Measurements from ENCODE around the gene TYW1.
"Not testable (repeated sequence)": the region's sequence is repeated elsewhere in the genome, so short reads cannot be mapped to it uniquely, and the experiment has no call there.

The TYW1 gene

GRCh38 chr7:67082880-67083279 is 86.2 kb downstream of the TYW1 start:
- not testable (repeated sequence) for H3K4me3 Mint-ChIP-seq; H3K4me1 Mint-ChIP-seq; H3K27ac Mint-ChIP-seq; H3K27me3 Mint-ChIP-seq (ENCODE audit: low read depth)
- Mint-ChIP-seq H3K9me3 (peaks cover 34% of the 10 kb centered on the region), H3K36me3 (ENCODE audit: low read depth) (peaks cover 76% of the 10 kb centered on the region)

GRCh38 chr7:67089261-67089660 is 92.6 kb downstream of the TYW1 start:
- not testable (repeated sequence) for H3K4me1 Mint-ChIP-seq; H3K27me3 Mint-ChIP-seq (ENCODE audit: low read depth); H3K4me3 Mint-ChIP-seq; H3K27ac Mint-ChIP-seq; H3K9me3 Mint-ChIP-seq
- H3K36me3 Mint-ChIP-seq (ENCODE audit: low read depth): peaks cover 37% of the 10 kb centered on the region

GRCh38 chr7:67091053-67091452 is 94.4 kb downstream of the TYW1 start:
- peaks cover 30% of the 10 kb centered on the region for H3K36me3 Mint-ChIP-seq (ENCODE audit: low read depth)
- H3K4me3 Mint-ChIP-seq; H3K4me1 Mint-ChIP-seq; H3K27ac Mint-ChIP-seq; H3K27me3 Mint-ChIP-seq (ENCODE audit: low read depth); H3K9me3 Mint-ChIP-seq: not testable (repeated sequence)

- not testable (repeated sequence) for H3K4me3 Mint-ChIP-seq; H3K9me3 Mint-ChIP-seq; H3K27ac Mint-ChIP-seq; H3K27me3 Mint-ChIP-seq (ENCODE audit: low read depth)
- peaks cover 13% of the 10 kb centered on the region for H3K4me1 Mint-ChIP-seq
- H3K36me3 Mint-ChIP-seq (ENCODE audit: low read depth): peaks cover 41% of the 10 kb centered on the region
Observed at GRCh38 chr7:67098031-67098430, 101.4 kb downstream of the TYW1 start.

GRCh38 chr7:67099406-67099805 is 102.8 kb downstream of the TYW1 start:
- peaks cover 46% of the 10 kb centered on the region for H3K36me3 Mint-ChIP-seq (ENCODE audit: low read depth)
- H3K4me3 Mint-ChIP-seq; H3K27me3 Mint-ChIP-seq (ENCODE audit: low read depth); H3K9me3 Mint-ChIP-seq: not testable (repeated sequence)
- H3K4me1 Mint-ChIP-seq: peaks cover 25% of the 10 kb centered on the region
- peak overlapping the region in 2 of 3 experiments; percentile 13 to 16 for H3K27ac Mint-ChIP-seq

- Mint-ChIP-seq H3K4me1 (peaks cover 25% of the 10 kb centered on the region), H3K27ac (peak overlapping the region in 1 of 3 experiments; percentile 96), H3K36me3 (ENCODE audit: low read depth) (peaks cover 45% of the 10 kb centered on the region)
- H3K4me3 Mint-ChIP-seq; H3K27me3 Mint-ChIP-seq (ENCODE audit: low read depth); H3K9me3 Mint-ChIP-seq: not testable (repeated sequence)
Observed at GRCh38 chr7:67100038-67100437, 103.4 kb downstream of the TYW1 start.

- no peak for TF ChIP-seq CTCF (IDR thresholded peaks at IDR 0.05; ENCODE audit: unreplicated experiment in 3 of 3)
- Mint-ChIP-seq H3K27me3 (ENCODE audit: low read depth) (no peaks in the 10 kb centered on the region), H3K4me1 (peaks cover 29% of the 10 kb centered on the region), H3K36me3 (ENCODE audit: low read depth) (peaks cover 45% of the 10 kb centered on the region), H3K9me3 (no peaks in the 10 kb centered on the region), H3K27ac (peak overlapping the region; percentile 85 to 96 (median 95)), H3K4me3 (peak overlapping the region in 2 of 3 experiments; percentile 18 to 48)
Observed at GRCh38 chr7:67100956-67101361, 104.3 kb downstream of the TYW1 start.

GRCh38 chr7:67104937-67105336 is 108.3 kb downstream of the TYW1 start:
- peaks cover 32% of the 10 kb centered on the region for H3K36me3 Mint-ChIP-seq (ENCODE audit: low read depth)
- H3K4me3 Mint-ChIP-seq; H3K9me3 Mint-ChIP-seq; H3K27me3 Mint-ChIP-seq (ENCODE audit: low read depth); H3K27ac Mint-ChIP-seq: not testable (repeated sequence)
- H3K4me1 Mint-ChIP-seq: peaks cover 24% of the 10 kb centered on the region

GRCh38 chr7:67105377-67105776 is 108.7 kb downstream of the TYW1 start:
- TF ChIP-seq CTCF (IDR thresholded peaks at IDR 0.05; ENCODE audit: unreplicated experiment in 3 of 3): no peak
- peaks cover 32% of the 10 kb centered on the region for H3K36me3 Mint-ChIP-seq (ENCODE audit: low read depth)
- H3K27me3 Mint-ChIP-seq (ENCODE audit: low read depth): no peaks in the 10 kb centered on the region
- H3K9me3 Mint-ChIP-seq: no peaks in the 10 kb centered on the region
- H3K4me1 Mint-ChIP-seq: peaks cover 24% of the 10 kb centered on the region
- no peak overlapping the region for H3K4me3 Mint-ChIP-seq
- H3K27ac Mint-ChIP-seq: peak overlapping the region in 1 of 3 experiments; percentile 52

GRCh38 chr7:67106255-67106654 is 109.6 kb downstream of the TYW1 start:
- not testable (repeated sequence) for H3K4me3 Mint-ChIP-seq

GRCh38 chr7:67111342-67111741 is 114.7 kb downstream of the TYW1 start:
- H3K9me3 Mint-ChIP-seq; H3K27me3 Mint-ChIP-seq (ENCODE audit: low read depth); H3K4me3 Mint-ChIP-seq; H3K27ac Mint-ChIP-seq; H3K4me1 Mint-ChIP-seq: not testable (repeated sequence)
- H3K36me3 Mint-ChIP-seq (ENCODE audit: low read depth): peaks cover 16% of the 10 kb centered on the region

More at GRCh38 chr7:67106255-67106654, 109.6 kb downstream of the TYW1 start:
- not testable (repeated sequence) for H3K27ac Mint-ChIP-seq; H3K9me3 Mint-ChIP-seq; H3K27me3 Mint-ChIP-seq (ENCODE audit: low read depth)
- Mint-ChIP-seq H3K4me1 (peaks cover 17% of the 10 kb centered on the region), H3K36me3 (ENCODE audit: low read depth) (peaks cover 32% of the 10 kb centered on the region)

- Mint-ChIP-seq H3K36me3 (ENCODE audit: low read depth) (peaks cover 27% of the 10 kb centered on the region), H3K27ac (peak overlapping the region; percentile 27 to 35 (median 34))
- not testable (repeated sequence) for H3K4me1 Mint-ChIP-seq; H3K9me3 Mint-ChIP-seq; H3K27me3 Mint-ChIP-seq (ENCODE audit: low read depth); H3K4me3 Mint-ChIP-seq
Observed at GRCh38 chr7:67114483-67115246, 118.0 kb downstream of the TYW1 start.

GRCh38 chr7:67120491-67120890 is 123.9 kb downstream of the TYW1 start:
- H3K4me1 Mint-ChIP-seq, H3K4me3 Mint-ChIP-seq, H3K9me3 Mint-ChIP-seq: not testable (repeated sequence)

More at GRCh38 chr7:67120491-67120890, 123.9 kb downstream of the TYW1 start:
- not testable (repeated sequence) for H3K27ac Mint-ChIP-seq; H3K27me3 Mint-ChIP-seq (ENCODE audit: low read depth)
- H3K36me3 Mint-ChIP-seq (ENCODE audit: low read depth): peaks cover 35% of the 10 kb centered on the region
